Stimulated activated naive CD8-positive, alpha-beta T cell treated with anti-CD3 and anti-CD28 coated beads, Interleukin-15, amount 100 ng/mL, for 72 hours (primary cell): ENCODE data around the gene SCAP.
"Not testable (repeated sequence)": the region's sequence is repeated elsewhere in the genome, so short reads cannot be mapped to it uniquely, and the experiment has no call there.

Experiments
- ATAC-seq: fragments of 150-1000 bp; cut with Tn5 transposase; 2 replicates; pipeline ENCODE4 v1.10.0; 2021; ENCODE audit warnings: mild to moderate bottlenecking, moderate library complexity
- DNase-seq, 2 donors: peaks; one replicate each; pipeline ENCODE4 v3.0.0; 2021 to 2022
- H3K27ac Mint-ChIP-seq, 2 donors: one replicate each; pipeline ENCODE4 v1.8.0; 2022; ENCODE audit warnings: mild to moderate bottlenecking in 2 of 2, mixed read lengths in 2 of 2, moderate library complexity in 2 of 2
- H3K27me3 Mint-ChIP-seq: one replicate; pipeline ENCODE4 v1.8.0; 2022; ENCODE audit warnings: mixed read lengths
- H3K4me1 Mint-ChIP-seq: one replicate; pipeline ENCODE4 v1.8.0; 2022; ENCODE audit warnings: mild to moderate bottlenecking, mixed read lengths
- H3K4me3 Mint-ChIP-seq, 2 donors: one replicate each; pipeline ENCODE4 v1.8.0; 2022; ENCODE audit warnings: mild to moderate bottlenecking in 2 of 2, mixed read lengths in 2 of 2, moderate library complexity in 1 of 2
- H3K9me3 Mint-ChIP-seq, 2 donors: one replicate each; pipeline ENCODE4 v1.8.0; 2022; ENCODE audit warnings: mixed read lengths in 2 of 2

SCAP gene

GRCh38 chr3:47380601-47381316 lies 95.0 kb downstream of the SCAP start, which contains the start of gene PTPN23:
TSS of gene PTPN23 (plus strand) at chr3:47381021. CDS start at chr3:47381097, 76 bp downstream.
- DNase-seq (peak; percentile 99), ATAC-seq (peak; percentile 87)
- H3K4me3 Mint-ChIP-seq: peak within 1 kb of the TSS; percentile 100
- H3K4me1 Mint-ChIP-seq: peaks cover 57% of the 10 kb centered on the region
- H3K27ac Mint-ChIP-seq: peak within 1 kb of the TSS; percentile 100
- no peaks in the 10 kb centered on the region for H3K9me3 Mint-ChIP-seq
- no peaks in the 10 kb centered on the region for H3K27me3 Mint-ChIP-seq

GRCh38 chr3:47380026-47380600 lies 95.6 kb downstream of the SCAP start:
- H3K4me3 Mint-ChIP-seq: peak overlapping the region; percentile 100

GRCh38 chr3:47379411-47379899 lies 96.3 kb downstream of the SCAP start:
- ATAC-seq (no peak), DNase-seq (no peak)
- peak overlapping the region; percentile 100 for H3K4me3 Mint-ChIP-seq
- H3K27ac Mint-ChIP-seq: peak overlapping the region; percentile 100
- H3K4me1 Mint-ChIP-seq: peaks cover 52% of the 10 kb centered on the region
- no peaks in the 10 kb centered on the region for H3K9me3 Mint-ChIP-seq
- no peaks in the 10 kb centered on the region for H3K27me3 Mint-ChIP-seq

More at GRCh38 chr3:47380026-47380600, 95.6 kb downstream of the SCAP start:
- Mint-ChIP-seq H3K27me3 (no peaks in the 10 kb centered on the region), H3K4me1 (peaks cover 52% of the 10 kb centered on the region), H3K9me3 (no peaks in the 10 kb centered on the region), H3K27ac (peak overlapping the region; percentile 100)
- DNase-seq (no peak), ATAC-seq (no peak)

GRCh38 chr3:47378869-47379268 lies 96.9 kb downstream of the SCAP start:
- Mint-ChIP-seq H3K4me3 (peak overlapping the region in 1 of 2 donors; percentile 100), H3K27me3 (no peaks in the 10 kb centered on the region), H3K27ac (no peak overlapping the region), H3K9me3 (no peaks in the 10 kb centered on the region), H3K4me1 (peaks cover 46% of the 10 kb centered on the region)
- DNase-seq (no peak), ATAC-seq (no peak)

GRCh38 chr3:47377186-47377585 lies 98.6 kb downstream of the SCAP start:
- DNase-seq (no peak), ATAC-seq (no peak)
- Mint-ChIP-seq H3K4me1 (peaks cover 31% of the 10 kb centered on the region), H3K4me3 (no peak overlapping the region), H3K27me3 (peaks cover 7% of the 10 kb centered on the region), H3K9me3 (no peaks in the 10 kb centered on the region), H3K27ac (peak overlapping the region in 1 of 2 donors; percentile 19)

GRCh38 chr3:47376393-47376792 lies 99.3 kb downstream of the SCAP start:
- Mint-ChIP-seq H3K4me1 (peaks cover 24% of the 10 kb centered on the region), H3K4me3 (no peak overlapping the region), H3K9me3 (no peaks in the 10 kb centered on the region), H3K27me3 (peaks cover 15% of the 10 kb centered on the region), H3K27ac (no peak overlapping the region)
- ATAC-seq (no peak), DNase-seq (no peak)

GRCh38 chr3:47374587-47374986 lies 101.2 kb downstream of the SCAP start:
- Mint-ChIP-seq H3K27ac (no peak overlapping the region), H3K9me3 (no peaks in the 10 kb centered on the region)

GRCh38 chr3:47370887-47371697 lies 104.6 kb downstream of the SCAP start:
- peak; percentile 16 to 34 for DNase-seq
- Mint-ChIP-seq H3K27me3 (peaks cover 25% of the 10 kb centered on the region), H3K4me1 (no peaks in the 10 kb centered on the region), H3K27ac (no peak overlapping the region), H3K9me3 (no peaks in the 10 kb centered on the region), H3K4me3 (no peak overlapping the region)
- no peak for ATAC-seq

More at GRCh38 chr3:47374587-47374986, 101.2 kb downstream of the SCAP start:
- Mint-ChIP-seq H3K4me1 (peaks cover 14% of the 10 kb centered on the region), H3K27me3 (peaks cover 23% of the 10 kb centered on the region), H3K4me3 (no peak overlapping the region)
- ATAC-seq: no peak
- DNase-seq: no peak

GRCh38 chr3:47370020-47370419 lies 105.7 kb downstream of the SCAP start:
- not testable (repeated sequence) for H3K4me1 Mint-ChIP-seq, H3K4me3 Mint-ChIP-seq, H3K27ac Mint-ChIP-seq, DNase-seq, H3K9me3 Mint-ChIP-seq, ATAC-seq
- peaks cover 25% of the 10 kb centered on the region for H3K27me3 Mint-ChIP-seq

GRCh38 chr3:47367631-47368030 lies 108.1 kb downstream of the SCAP start:
- H3K27ac Mint-ChIP-seq: no peak overlapping the region
- H3K9me3 Mint-ChIP-seq: peaks cover 3 to 5% of the 10 kb centered on the region in 2 donors
- H3K27me3 Mint-ChIP-seq: peaks cover 23% of the 10 kb centered on the region
- DNase-seq: no peak
- no peak for ATAC-seq
- H3K4me3 Mint-ChIP-seq: no peak overlapping the region
- peaks cover 6% of the 10 kb centered on the region for H3K4me1 Mint-ChIP-seq

GRCh38 chr3:47366833-47367232 lies 108.9 kb downstream of the SCAP start:
- Mint-ChIP-seq H3K4me3 (no peak overlapping the region), H3K27ac (no peak overlapping the region), H3K9me3 (peaks cover 7 to 11% of the 10 kb centered on the region in 2 donors), H3K4me1 (peaks cover 13% of the 10 kb centered on the region), H3K27me3 (peaks cover 15% of the 10 kb centered on the region)
- DNase-seq (no peak), ATAC-seq (no peak)

GRCh38 chr3:47365213-47366153 lies 110.3 kb downstream of the SCAP start:
- ATAC-seq: no peak
- H3K4me1 Mint-ChIP-seq: peaks cover 13% of the 10 kb centered on the region
- no peak overlapping the region for H3K4me3 Mint-ChIP-seq
- H3K27me3 Mint-ChIP-seq: peaks cover 10% of the 10 kb centered on the region
- H3K27ac Mint-ChIP-seq: no peak overlapping the region
- no peak for DNase-seq
- H3K9me3 Mint-ChIP-seq: peaks cover 7 to 13% of the 10 kb centered on the region in 2 donors
